Panc1 (cell line): ENCODE results near the gene SPO11.

Experiments used
- TF ChIP-seq, protein P1 (sequence below): fragments of 450-650 bp; IDR thresholded peaks from 2 replicates; pipeline ENCODE4 v1.5.1; 2017; ENCODE audit warnings: mild to moderate bottlenecking
- TF ChIP-seq, protein P2 (sequence below), 2 experiments: IDR thresholded peaks; 2 replicates each; pipeline ENCODE4 v1.6.1; 2011 to 2012; ENCODE audit warnings: low read depth in 2 of 2, control low read depth in 1 of 2, low read length in 1 of 2, mild to moderate bottlenecking in 1 of 2, moderate library complexity in 1 of 2; ENCODE audit not compliant: insufficient read depth in 1 of 2

GRCh38 chr20:57306747-57307146 is 22.9 kb upstream of the SPO11 start:
- TF ChIP-seq, protein P1, sequence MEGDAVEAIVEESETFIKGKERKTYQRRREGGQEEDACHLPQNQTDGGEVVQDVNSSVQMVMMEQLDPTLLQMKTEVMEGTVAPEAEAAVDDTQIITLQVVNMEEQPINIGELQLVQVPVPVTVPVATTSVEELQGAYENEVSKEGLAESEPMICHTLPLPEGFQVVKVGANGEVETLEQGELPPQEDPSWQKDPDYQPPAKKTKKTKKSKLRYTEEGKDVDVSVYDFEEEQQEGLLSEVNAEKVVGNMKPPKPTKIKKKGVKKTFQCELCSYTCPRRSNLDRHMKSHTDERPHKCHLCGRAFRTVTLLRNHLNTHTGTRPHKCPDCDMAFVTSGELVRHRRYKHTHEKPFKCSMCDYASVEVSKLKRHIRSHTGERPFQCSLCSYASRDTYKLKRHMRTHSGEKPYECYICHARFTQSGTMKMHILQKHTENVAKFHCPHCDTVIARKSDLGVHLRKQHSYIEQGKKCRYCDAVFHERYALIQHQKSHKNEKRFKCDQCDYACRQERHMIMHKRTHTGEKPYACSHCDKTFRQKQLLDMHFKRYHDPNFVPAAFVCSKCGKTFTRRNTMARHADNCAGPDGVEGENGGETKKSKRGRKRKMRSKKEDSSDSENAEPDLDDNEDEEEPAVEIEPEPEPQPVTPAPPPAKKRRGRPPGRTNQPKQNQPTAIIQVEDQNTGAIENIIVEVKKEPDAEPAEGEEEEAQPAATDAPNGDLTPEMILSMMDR, result no peak
- TF ChIP-seq, protein P2, sequence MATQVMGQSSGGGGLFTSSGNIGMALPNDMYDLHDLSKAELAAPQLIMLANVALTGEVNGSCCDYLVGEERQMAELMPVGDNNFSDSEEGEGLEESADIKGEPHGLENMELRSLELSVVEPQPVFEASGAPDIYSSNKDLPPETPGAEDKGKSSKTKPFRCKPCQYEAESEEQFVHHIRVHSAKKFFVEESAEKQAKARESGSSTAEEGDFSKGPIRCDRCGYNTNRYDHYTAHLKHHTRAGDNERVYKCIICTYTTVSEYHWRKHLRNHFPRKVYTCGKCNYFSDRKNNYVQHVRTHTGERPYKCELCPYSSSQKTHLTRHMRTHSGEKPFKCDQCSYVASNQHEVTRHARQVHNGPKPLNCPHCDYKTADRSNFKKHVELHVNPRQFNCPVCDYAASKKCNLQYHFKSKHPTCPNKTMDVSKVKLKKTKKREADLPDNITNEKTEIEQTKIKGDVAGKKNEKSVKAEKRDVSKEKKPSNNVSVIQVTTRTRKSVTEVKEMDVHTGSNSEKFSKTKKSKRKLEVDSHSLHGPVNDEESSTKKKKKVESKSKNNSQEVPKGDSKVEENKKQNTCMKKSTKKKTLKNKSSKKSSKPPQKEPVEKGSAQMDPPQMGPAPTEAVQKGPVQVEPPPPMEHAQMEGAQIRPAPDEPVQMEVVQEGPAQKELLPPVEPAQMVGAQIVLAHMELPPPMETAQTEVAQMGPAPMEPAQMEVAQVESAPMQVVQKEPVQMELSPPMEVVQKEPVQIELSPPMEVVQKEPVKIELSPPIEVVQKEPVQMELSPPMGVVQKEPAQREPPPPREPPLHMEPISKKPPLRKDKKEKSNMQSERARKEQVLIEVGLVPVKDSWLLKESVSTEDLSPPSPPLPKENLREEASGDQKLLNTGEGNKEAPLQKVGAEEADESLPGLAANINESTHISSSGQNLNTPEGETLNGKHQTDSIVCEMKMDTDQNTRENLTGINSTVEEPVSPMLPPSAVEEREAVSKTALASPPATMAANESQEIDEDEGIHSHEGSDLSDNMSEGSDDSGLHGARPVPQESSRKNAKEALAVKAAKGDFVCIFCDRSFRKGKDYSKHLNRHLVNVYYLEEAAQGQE (IDR thresholded peaks at IDR 0.05; ENCODE audit: insufficient read depth in 1 of 2, low read depth in 2 of 2, low read length in 1 of 2), result no peak
